ENCODE data around the gene ODAD3. TPM values are rescaled to one million over a fixed set of nuclear protein-coding genes. Genes with fewer than 3 reads are reported as not detected.

The ODAD3 gene
- total RNA-seq, 1 donor from 2014 or later, result 0.47 TPM

- peaks cover 6% of the 10 kb centered on the region for H3K4me1 ChIP-seq
- Mint-ChIP-seq H3K9me3 (no peaks in the 10 kb centered on the region), H3K36me3 (peaks cover 3% of the 10 kb centered on the region), H3K4me3 (peak overlapping the region; percentile 37), H3K4me1 (peaks cover 32% of the 10 kb centered on the region), H3K27ac (no peak overlapping the region), H3K27me3 (ENCODE audit: insufficient read depth, low read depth) (peaks cover 15% of the 10 kb centered on the region)
- no peaks in the 10 kb centered on the region for H3K79me2 ChIP-seq (ENCODE audit: low read depth)
- no peaks in the 10 kb centered on the region for H3K36me3 ChIP-seq
- peaks cover 17% of the 10 kb centered on the region for H4K20me1 ChIP-seq (ENCODE audit: low read depth)
- H3K9me3 ChIP-seq (ENCODE audit: low read depth), result no peaks in the 10 kb centered on the region
- TF ChIP-seq EZH2 (IDR thresholded peaks at IDR 0.05) (no peak), EZH2phosphoT487 (IDR thresholded peaks at IDR 0.05) (no peak), CTCF (IDR thresholded peaks at IDR 0.05) (no peak)
- H2AFZ ChIP-seq (replicated peaks), result no peak overlapping the region
- no peak overlapping the region for H3K9ac ChIP-seq
- peaks cover 5% of the 10 kb centered on the region for H3K27me3 ChIP-seq
- no peak overlapping the region for H3K4me3 ChIP-seq
- H3K27ac ChIP-seq, result no peak overlapping the region
- peaks cover 44% of the 10 kb centered on the region for H3F3A ChIP-seq (ENCODE audit: low read depth)
- no peak overlapping the region for H3K4me2 ChIP-seq
- no peak for DNase-seq (ENCODE audit: low spot score)
Observed at GRCh38 chr19:11377237-11377636, 57.7 kb downstream of the ODAD3 start.

DNA sequence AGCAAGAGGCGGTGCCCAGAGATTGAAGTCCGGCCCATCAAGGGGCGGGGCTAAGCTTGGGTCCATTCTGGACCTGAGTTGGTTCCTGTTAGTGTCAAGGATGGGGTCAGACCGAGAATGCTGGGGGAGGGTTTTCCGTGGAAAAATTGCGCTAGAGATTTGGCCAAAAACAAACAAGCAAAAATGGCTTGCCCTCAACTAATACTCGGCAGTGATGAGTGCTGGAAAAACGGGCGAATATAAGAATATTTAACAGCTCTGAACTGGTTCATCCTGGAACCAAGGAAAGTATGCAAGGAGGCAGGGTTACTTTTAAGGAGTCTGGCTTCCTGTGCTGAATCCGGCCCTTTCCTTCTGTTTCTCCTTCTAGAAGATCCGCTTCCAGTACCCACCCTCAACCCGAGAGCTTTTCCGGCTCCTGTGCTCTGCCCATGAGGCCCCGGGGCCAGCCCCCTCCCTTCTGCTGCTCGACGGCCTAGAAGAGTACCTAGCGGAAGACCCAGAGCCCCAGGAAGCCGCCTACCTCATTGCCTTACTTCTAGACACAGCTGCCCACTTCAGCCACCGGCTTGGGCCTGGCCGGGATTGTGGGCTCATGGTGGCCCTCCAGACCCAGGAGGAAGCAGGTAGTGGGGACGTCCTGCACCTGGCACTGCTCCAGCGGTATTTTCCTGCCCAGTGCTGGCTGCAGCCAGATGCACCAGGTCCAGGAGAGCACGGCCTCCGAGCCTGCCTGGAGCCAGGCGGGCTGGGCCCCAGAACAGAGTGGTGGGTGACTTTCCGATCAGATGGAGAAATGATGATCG lies 59.6 kb downstream of the ODAD3 start:
- H3K27me3 Mint-ChIP-seq (ENCODE audit: insufficient read depth, low read depth), result peaks cover 3% of the 10 kb centered on the region
- peak overlapping the region; percentile 58 for H3K27ac Mint-ChIP-seq
- peaks cover 22% of the 10 kb centered on the region for H3K4me1 Mint-ChIP-seq
- H3K4me1 ChIP-seq, result peaks cover 6% of the 10 kb centered on the region
- H3K36me3 ChIP-seq, result no peaks in the 10 kb centered on the region
- H3F3A ChIP-seq (ENCODE audit: low read depth), result peaks cover 26% of the 10 kb centered on the region
- H3K9me3 ChIP-seq (ENCODE audit: low read depth), result no peaks in the 10 kb centered on the region
- H2AFZ ChIP-seq (replicated peaks), result peak overlapping the region; percentile 1
- peaks cover 5% of the 10 kb centered on the region for H3K36me3 Mint-ChIP-seq
- H3K27me3 ChIP-seq, result no peaks in the 10 kb centered on the region
- H3K4me2 ChIP-seq, result peak overlapping the region; percentile 70
- H4K20me1 ChIP-seq (ENCODE audit: low read depth), result peaks cover 11% of the 10 kb centered on the region
- peak overlapping the region; percentile 78 for H3K4me3 Mint-ChIP-seq
- TF ChIP-seq EZH2 (IDR thresholded peaks at IDR 0.05) (no peak), EZH2phosphoT487 (IDR thresholded peaks at IDR 0.05) (no peak), CTCF (IDR thresholded peaks at IDR 0.05) (no peak)
- peak overlapping the region; percentile 70 for H3K4me3 ChIP-seq
- no peaks in the 10 kb centered on the region for H3K79me2 ChIP-seq (ENCODE audit: low read depth)
- H3K27ac ChIP-seq, result peak overlapping the region; percentile 5
- peak; percentile 59 for DNase-seq (ENCODE audit: low spot score)
- no peak overlapping the region for H3K9ac ChIP-seq
- no peaks in the 10 kb centered on the region for H3K9me3 Mint-ChIP-seq

GRCh38 chr19:11374433-11375142 lies 60.3 kb downstream of the ODAD3 start, which contains the start of gene SWSAP1:
Gene SWSAP1 (plus strand): TSS chr19:11374666. CDS start chr19:11374681, 15 bp downstream.
- peaks cover 18% of the 10 kb centered on the region for H4K20me1 ChIP-seq (ENCODE audit: low read depth)
- no peak for TF ChIP-seq CTCF (IDR thresholded peaks at IDR 0.05)
- TF ChIP-seq EZH2phosphoT487 (IDR thresholded peaks at IDR 0.05), result no peak
- no peak for TF ChIP-seq EZH2 (IDR thresholded peaks at IDR 0.05)
- H3K79me2 ChIP-seq (ENCODE audit: low read depth), result no peaks in the 10 kb centered on the region
- H3K36me3 ChIP-seq, result no peaks in the 10 kb centered on the region
- H3F3A ChIP-seq (ENCODE audit: low read depth), result peaks cover 21% of the 10 kb centered on the region
- peaks cover 6% of the 10 kb centered on the region for H3K4me1 ChIP-seq
- no peaks in the 10 kb centered on the region for H3K9me3 ChIP-seq (ENCODE audit: low read depth)
- peaks cover 19% of the 10 kb centered on the region for H3K4me1 Mint-ChIP-seq
- H3K9ac ChIP-seq, result peak within 1 kb of the TSS; percentile 44
- H3K36me3 Mint-ChIP-seq, result peaks cover 5% of the 10 kb centered on the region
- peak within 1 kb of the TSS; percentile 89 for H2AFZ ChIP-seq (replicated peaks)
- peak; percentile 99 for DNase-seq (ENCODE audit: low spot score)
- H3K27ac Mint-ChIP-seq, result peak within 1 kb of the TSS; percentile 58
- peak within 1 kb of the TSS; percentile 5 for H3K27ac ChIP-seq
- peak within 1 kb of the TSS; percentile 70 for H3K4me3 ChIP-seq
- no peaks in the 10 kb centered on the region for H3K27me3 ChIP-seq
- peaks cover 3% of the 10 kb centered on the region for H3K27me3 Mint-ChIP-seq (ENCODE audit: insufficient read depth, low read depth)
- H3K9me3 Mint-ChIP-seq, result no peaks in the 10 kb centered on the region
- peak within 1 kb of the TSS; percentile 70 for H3K4me2 ChIP-seq
- no peak within 1 kb of the TSS for H3K4me3 Mint-ChIP-seq

Measured in neural progenitor cell (in vitro differentiated cells).